Caco-2 (cell line): Measurements from ENCODE around the gene PLEKHG3. TPM values are rescaled to one million over a fixed set of nuclear protein-coding genes. Genes with fewer than 3 reads are reported as not detected.

Source experiments
- BruUV-seq: library from RNA; stranded (reverse); fragments of 400-500 nt; replicated peaks from 2 replicates; lab custom pipeline; 2021; lab: Mats Ljungman, UMichigan
- CTCF ChIA-PET: fragments of 300-600 bp; sonication (Branson Sonifier 250); formaldehyde crosslinking; loops from one replicate; lab custom pipeline; 2022; ENCODE audit warnings: antibody characterized with exemption; lab: Charles Lee
- POLR2A ChIA-PET: fragments of 300-600 bp; sonication (Branson Sonifier 250); formaldehyde crosslinking; loops from one replicate; lab custom pipeline; 2022; ENCODE audit warnings: antibody characterized with exemption; lab: Charles Lee
- DNase-seq, 2 experiments: peaks; one replicate each; pipeline versions ENCODE4 v3.0.0 to v3.0.0-alpha.2; 2020 to 2022
- H3K27me3 ChIP-seq: replicated peaks from 2 replicates; pipeline ENCODE4 v1.6.0; 2011; ENCODE audit warnings: low read length; ENCODE audit not compliant: control insufficient read depth, insufficient read depth
- H3K36me3 ChIP-seq: 2 replicates; pipeline ENCODE4 v1.5.1; 2011; ENCODE audit warnings: low read length; ENCODE audit not compliant: control insufficient read depth, insufficient read depth
- H3K4me1 ChIP-seq: fragments of 250-450 bp; sonication (Bioruptor Pico); 2 replicates; pipeline ENCODE4 v1.5.1; 2020; ENCODE audit warnings: mild to moderate bottlenecking
- H3K4me3 ChIP-seq: 2 replicates; pipeline ENCODE4 v1.5.1; 2011; ENCODE audit warnings: low read depth, mild to moderate bottlenecking, control low read depth, low read length
- H3K9me3 ChIP-seq: fragments of 250-450 bp; sonication (Bioruptor Pico); 2 replicates; pipeline ENCODE4 v1.5.1; 2020; ENCODE audit warnings: mild to moderate bottlenecking, moderate library complexity
- H3K27ac Mint-ChIP-seq: one replicate; pipeline ENCODE4 v1.8.0; 2022; ENCODE audit warnings: mixed read lengths; ENCODE audit not compliant: unreplicated experiment
- H3K27me3 Mint-ChIP-seq: one replicate; pipeline ENCODE4 v1.8.0; 2022; ENCODE audit warnings: mixed read lengths; ENCODE audit not compliant: insufficient read depth, unreplicated experiment
- H3K36me3 Mint-ChIP-seq: one replicate; pipeline ENCODE4 v1.8.0; 2022; ENCODE audit warnings: mild to moderate bottlenecking, mixed read lengths; ENCODE audit not compliant: insufficient read depth, unreplicated experiment
- H3K4me1 Mint-ChIP-seq: one replicate; pipeline ENCODE4 v1.8.0; 2022; ENCODE audit warnings: low read depth, mixed read lengths; ENCODE audit not compliant: unreplicated experiment
- H3K4me3 Mint-ChIP-seq: one replicate; pipeline ENCODE4 v1.8.0; 2022; ENCODE audit warnings: mild to moderate bottlenecking, moderate library complexity, mixed read lengths; ENCODE audit not compliant: unreplicated experiment
- H3K9me3 Mint-ChIP-seq: one replicate; pipeline ENCODE4 v1.8.0; 2022; ENCODE audit warnings: mixed read lengths; ENCODE audit not compliant: unreplicated experiment
- intact Hi-C: fragments of 100-400 bp; cut with micrococcal nuclease; formaldehyde crosslinking; loops from one replicate; pipeline ENCODE4 v1.10.0; 2022; ENCODE audit not compliant: unreplicated experiment
- total RNA-seq: library from RNA; stranded (reverse); gene quantifications from 2 replicates; pipeline ENCODE4 v1.2.3, GENCODE V29; 2022
- TF ChIP-seq, protein P1 (sequence below), 2 experiments: fragments of 200-600 bp in 1 of 2; IDR thresholded peaks; 1 replicate in 1 of 2; 2 replicates in 1 of 2; pipeline versions ENCODE4 v1.5.1 to v1.8.0; 2011 to 2022; ENCODE audit warnings: antibody characterized with exemption in 1 of 2, control low read depth in 1 of 2, inconsistent platforms in 1 of 2, low read depth in 1 of 2, low read length in 1 of 2, mild to moderate bottlenecking in 1 of 2, moderate library complexity in 1 of 2; ENCODE audit not compliant: insufficient read depth in 1 of 2, severe bottlenecking in 1 of 2, unreplicated experiment in 1 of 2

Gene PLEKHG3
- total RNA-seq, 1 experiment from 2014 or later = 85.9 TPM

DNA sequence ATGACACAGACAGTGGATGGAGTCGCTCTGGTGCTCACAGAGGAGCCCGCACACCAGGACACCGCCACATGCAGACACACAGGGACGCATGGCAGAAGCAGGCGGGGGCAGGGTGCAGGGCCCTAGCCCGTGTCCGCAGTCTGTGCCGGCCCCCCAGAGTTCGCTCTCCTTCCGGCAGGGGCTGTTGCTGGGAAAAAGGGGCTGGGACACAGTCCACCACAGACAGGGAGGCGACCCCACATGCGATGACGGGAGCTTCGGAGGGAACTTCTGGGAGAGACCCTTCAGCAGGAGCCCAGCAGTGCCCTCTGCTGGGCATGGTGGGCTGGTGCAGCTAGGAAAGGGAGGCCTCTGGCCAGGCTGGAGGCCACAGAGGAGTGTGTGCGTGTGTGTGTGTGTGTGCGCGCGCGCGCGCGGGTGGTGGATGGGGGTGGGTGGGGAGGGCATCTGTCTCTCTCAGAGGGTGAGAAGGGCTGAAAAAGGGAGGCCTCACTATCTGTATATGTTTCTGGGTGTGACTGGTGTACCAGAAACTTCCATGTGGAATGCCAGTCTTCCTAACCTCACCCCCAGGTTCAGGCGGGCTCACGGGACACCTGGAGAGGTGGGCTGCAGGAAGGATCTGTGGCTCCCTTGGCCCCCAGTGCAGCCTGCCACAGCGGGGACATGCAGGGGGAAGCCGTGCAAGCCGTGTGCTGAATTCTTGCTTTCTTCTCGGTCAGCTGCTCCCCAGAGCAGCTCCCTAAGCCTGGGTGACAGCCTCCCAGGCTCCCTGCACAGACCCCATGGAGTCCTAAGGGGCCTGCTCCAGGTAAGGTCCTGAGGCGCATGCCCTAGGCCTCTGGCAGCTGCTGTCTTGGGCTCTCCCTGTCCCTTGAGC, 60.7 kb downstream of the PLEKHG3 start:
- no peak overlapping the region for H3K4me3 ChIP-seq
- DNase-seq = peak; percentile 76 to 86
- H3K9me3 ChIP-seq = no peaks in the 10 kb centered on the region
- no peaks in the 10 kb centered on the region for H3K27me3 ChIP-seq
- TF ChIP-seq, protein P1, sequence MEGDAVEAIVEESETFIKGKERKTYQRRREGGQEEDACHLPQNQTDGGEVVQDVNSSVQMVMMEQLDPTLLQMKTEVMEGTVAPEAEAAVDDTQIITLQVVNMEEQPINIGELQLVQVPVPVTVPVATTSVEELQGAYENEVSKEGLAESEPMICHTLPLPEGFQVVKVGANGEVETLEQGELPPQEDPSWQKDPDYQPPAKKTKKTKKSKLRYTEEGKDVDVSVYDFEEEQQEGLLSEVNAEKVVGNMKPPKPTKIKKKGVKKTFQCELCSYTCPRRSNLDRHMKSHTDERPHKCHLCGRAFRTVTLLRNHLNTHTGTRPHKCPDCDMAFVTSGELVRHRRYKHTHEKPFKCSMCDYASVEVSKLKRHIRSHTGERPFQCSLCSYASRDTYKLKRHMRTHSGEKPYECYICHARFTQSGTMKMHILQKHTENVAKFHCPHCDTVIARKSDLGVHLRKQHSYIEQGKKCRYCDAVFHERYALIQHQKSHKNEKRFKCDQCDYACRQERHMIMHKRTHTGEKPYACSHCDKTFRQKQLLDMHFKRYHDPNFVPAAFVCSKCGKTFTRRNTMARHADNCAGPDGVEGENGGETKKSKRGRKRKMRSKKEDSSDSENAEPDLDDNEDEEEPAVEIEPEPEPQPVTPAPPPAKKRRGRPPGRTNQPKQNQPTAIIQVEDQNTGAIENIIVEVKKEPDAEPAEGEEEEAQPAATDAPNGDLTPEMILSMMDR (IDR thresholded peaks at IDR 0.05; ENCODE audit: insufficient read depth in 1 of 2, low read depth in 1 of 2, low read length in 1 of 2, severe bottlenecking in 1 of 2, unreplicated experiment in 1 of 2) = peak; percentile 89 to 93
- ChIA-PET POLR2A (no interaction called here), CTCF (interaction anchor here (0.6 to 2.0 kb wide), 25 partner anchors 9 to 500 kb away, joined by 3 to 12 read pairs (median 4); no protein-coding TSS in a partner anchor)
- H3K4me1 Mint-ChIP-seq = peaks cover 40% of the 10 kb centered on the region
- H3K36me3 ChIP-seq = no peaks in the 10 kb centered on the region
- H3K4me3 Mint-ChIP-seq = peak overlapping the region; percentile 30
- H3K4me1 ChIP-seq = peaks cover 37% of the 10 kb centered on the region
- intact Hi-C loops = loop anchor here (1.0 to 5.0 kb wide), 4 partner anchors 94 to 423 kb away; partner anchors contain the start of gene HSPA2
- peak overlapping the region; percentile 19 for H3K27ac Mint-ChIP-seq
- no peaks in the 10 kb centered on the region for H3K9me3 Mint-ChIP-seq
- H3K36me3 Mint-ChIP-seq = peaks cover 5% of the 10 kb centered on the region
- no TSS peak for BruUV-seq
- no peaks in the 10 kb centered on the region for H3K27me3 Mint-ChIP-seq

DNA sequence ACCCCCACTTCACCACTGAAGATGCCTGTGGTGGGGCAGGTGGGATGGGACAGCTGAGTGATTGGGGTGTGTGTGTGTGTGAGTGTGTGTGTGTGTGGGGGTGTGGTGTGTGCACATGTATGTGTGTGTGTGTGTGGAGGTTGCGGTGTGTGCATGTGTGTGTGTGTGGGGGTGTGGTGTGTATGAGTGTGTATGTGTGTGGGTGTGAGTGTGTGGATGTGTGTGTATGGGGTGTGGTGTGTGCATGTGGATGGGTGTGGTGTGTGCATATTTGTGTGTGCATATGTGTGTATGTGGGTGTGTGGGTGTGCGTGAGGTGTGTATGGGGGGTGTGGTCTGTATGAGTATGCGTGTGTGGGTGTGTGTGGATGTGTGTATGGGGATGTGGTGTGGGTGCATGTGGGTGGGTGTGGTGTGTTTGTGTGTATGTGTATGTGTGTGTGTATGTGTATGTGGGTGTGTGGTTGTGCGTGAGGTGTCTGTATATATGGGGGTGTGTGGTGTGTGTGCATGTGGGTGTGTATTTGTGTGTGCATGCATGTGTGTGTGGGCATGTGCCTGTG, 61.6 kb downstream of the PLEKHG3 start:
- Mint-ChIP-seq H3K4me1 (peaks cover 31% of the 10 kb centered on the region), H3K9me3 (no peaks in the 10 kb centered on the region)

More for the DNA sequence above, 61.6 kb downstream of the PLEKHG3 start:
- intact Hi-C loops = no loop called here
- Mint-ChIP-seq H3K27ac (no peak overlapping the region), H3K4me3 (no peak overlapping the region), H3K27me3 (no peaks in the 10 kb centered on the region), H3K36me3 (peaks cover 5% of the 10 kb centered on the region)
- DNase-seq = no peak
- no peaks in the 10 kb centered on the region for H3K27me3 ChIP-seq
- ChIA-PET CTCF (interaction anchor here (0.6 to 1.5 kb wide), 5 partner anchors 10 to 501 kb away, joined by 3 to 4 read pairs (median 3); no protein-coding TSS in a partner anchor), POLR2A (no interaction called here)
- peaks cover 27% of the 10 kb centered on the region for H3K4me1 ChIP-seq
- no TSS peak for BruUV-seq
- TF ChIP-seq, protein P1 (IDR thresholded peaks at IDR 0.05; ENCODE audit: insufficient read depth in 1 of 2, low read depth in 1 of 2, low read length in 1 of 2, severe bottlenecking in 1 of 2, unreplicated experiment in 1 of 2) = no peak
- no peaks in the 10 kb centered on the region for H3K9me3 ChIP-seq
- no peaks in the 10 kb centered on the region for H3K36me3 ChIP-seq
- no peak overlapping the region for H3K4me3 ChIP-seq
